MCF 10A (cell line): ENCODE data around the gene LIPK. TPM values are rescaled to one million over a fixed set of nuclear protein-coding genes. Genes with fewer than 3 reads are reported as not detected.

Experiments
- BruUV-seq: library from RNA; stranded (reverse); fragments of 400-500 nt; replicated peaks from 2 replicates; lab custom pipeline; 2021; lab: Mats Ljungman, UMichigan
- CTCF ChIA-PET: fragments of 300-600 bp; sonication (Branson Sonifier 250); formaldehyde crosslinking; extraction: SDS; loops from one replicate; lab custom pipeline; 2021; ENCODE audit warnings: antibody characterized with exemption, inconsistent platforms; lab: Yijun Ruan, JAX
- POLR2A ChIA-PET: fragments of 300-600, 350-650 bp; sonication (Branson Sonifier 250); formaldehyde crosslinking; extraction: SDS; loops from one replicate; lab custom pipeline; 2020; ENCODE audit warnings: antibody characterized with exemption, inconsistent platforms; lab: Yijun Ruan, JAX
- DNase-seq: peaks from one replicate; pipeline ENCODE4 v3.0.0-alpha.2; 2018; ENCODE audit not compliant: unreplicated experiment
- H3K27ac Mint-ChIP-seq: one replicate; pipeline ENCODE4 v1.8.0; 2022; ENCODE audit warnings: mild to moderate bottlenecking, low read depth, mixed read lengths; ENCODE audit not compliant: unreplicated experiment
- H3K27me3 Mint-ChIP-seq: one replicate; pipeline ENCODE4 v1.8.0; 2022; ENCODE audit warnings: mixed read lengths; ENCODE audit not compliant: insufficient read depth, unreplicated experiment
- H3K36me3 Mint-ChIP-seq: one replicate; pipeline ENCODE4 v1.8.0; 2022; ENCODE audit warnings: mild to moderate bottlenecking, moderate library complexity, mixed read lengths; ENCODE audit not compliant: insufficient read depth, unreplicated experiment
- H3K4me1 Mint-ChIP-seq: one replicate; pipeline ENCODE4 v1.8.0; 2022; ENCODE audit warnings: mixed read lengths; ENCODE audit not compliant: insufficient read depth, unreplicated experiment
- H3K4me3 Mint-ChIP-seq: one replicate; pipeline ENCODE4 v1.8.0; 2022; ENCODE audit warnings: mild to moderate bottlenecking, moderate library complexity, mixed read lengths; ENCODE audit not compliant: unreplicated experiment
- H3K9me3 Mint-ChIP-seq: one replicate; pipeline ENCODE4 v1.8.0; 2022; ENCODE audit warnings: mixed read lengths; ENCODE audit not compliant: unreplicated experiment
- CTCF ChIP-seq: fragments of 200-600 bp; IDR thresholded peaks from one replicate; pipeline ENCODE4 v1.8.0; 2022; ENCODE audit warnings: antibody characterized with exemption, mild to moderate bottlenecking; ENCODE audit not compliant: unreplicated experiment
- intact Hi-C: fragments of 100-400 bp; cut with micrococcal nuclease; formaldehyde crosslinking; loops from 2 replicates; pipeline ENCODE4 v1.14.1; 2022
- total RNA-seq: library from RNA; stranded (reverse); gene quantifications from 2 replicates; pipeline ENCODE4 v1.2.3, GENCODE V29; 2022

LIPK gene
- total RNA-seq, 1 experiment from 2014 or later: not detected

DNA sequence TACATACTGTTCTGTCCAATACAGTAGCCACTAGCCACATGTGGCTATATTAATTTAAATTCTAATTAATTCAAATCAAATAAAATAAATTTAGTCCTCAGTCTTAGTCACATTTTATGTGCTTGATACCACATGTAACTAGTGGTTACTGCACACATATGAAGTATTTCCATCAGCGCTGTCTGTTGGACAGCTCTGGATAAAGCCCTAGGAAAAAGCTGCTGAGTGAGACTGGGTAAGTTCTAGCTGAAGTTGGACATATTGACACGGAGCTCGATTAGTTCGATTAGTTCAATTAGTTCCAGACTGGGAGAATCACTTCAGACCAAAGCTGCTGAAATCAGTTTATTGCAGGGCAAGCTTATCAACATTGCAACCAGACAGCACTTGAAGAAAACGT lies 81.4 kb downstream of the LIPK start:
- BruUV-seq: no TSS peak
- ChIA-PET CTCF (interaction anchor here (0.6 to 1.4 kb wide), 3 partner anchors 10 to 97 kb away, joined by 3 read pairs; no protein-coding TSS in a partner anchor), POLR2A (no interaction called here)
- Mint-ChIP-seq H3K36me3 (no peaks in the 10 kb centered on the region), H3K9me3 (no peaks in the 10 kb centered on the region), H3K27me3 (no peaks in the 10 kb centered on the region), H3K27ac (no peak overlapping the region), H3K4me1 (peaks cover 6% of the 10 kb centered on the region), H3K4me3 (no peak overlapping the region)
- DNase-seq: no peak
- intact Hi-C loops: no loop called here
- TF ChIP-seq CTCF: no peak

DNA sequence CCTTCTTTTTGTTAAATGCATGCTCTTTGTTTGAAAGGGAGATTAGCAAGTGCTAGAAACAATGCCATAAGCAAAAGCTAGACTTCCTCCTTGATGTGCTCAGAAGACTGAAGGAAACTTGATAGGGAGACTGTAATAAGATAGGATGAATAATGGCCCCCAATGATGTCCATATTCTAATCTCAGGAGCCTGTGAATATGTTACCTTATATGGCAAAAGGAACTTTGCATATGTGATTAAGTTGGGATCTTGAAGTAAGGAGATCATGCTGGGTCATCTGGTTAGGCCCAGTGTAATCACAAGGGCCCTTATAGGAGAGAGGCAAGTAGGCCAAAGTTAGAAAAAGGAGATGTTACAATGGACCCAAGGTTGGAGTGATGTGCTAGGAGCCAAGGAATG lies 82.9 kb downstream of the LIPK start:
- intact Hi-C loops: no loop called here
- no TSS peak for BruUV-seq
- H3K27ac Mint-ChIP-seq: no peak overlapping the region
- no peaks in the 10 kb centered on the region for H3K27me3 Mint-ChIP-seq
- H3K4me1 Mint-ChIP-seq: peaks cover 11% of the 10 kb centered on the region
- ChIA-PET POLR2A (interaction anchor here (0.6 to 1.2 kb wide), 3 partner anchors 11 to 232 kb away, joined by 3 read pairs; no protein-coding TSS in a partner anchor), CTCF (interaction anchor here (0.7 to 1.4 kb wide), 3 partner anchors 20 to 224 kb away, joined by 3 to 4 read pairs (median 4); no protein-coding TSS in a partner anchor)
- TF ChIP-seq CTCF: no peak
- no peak for DNase-seq
- H3K36me3 Mint-ChIP-seq: no peaks in the 10 kb centered on the region
- H3K9me3 Mint-ChIP-seq: no peaks in the 10 kb centered on the region
- no peak overlapping the region for H3K4me3 Mint-ChIP-seq

- Mint-ChIP-seq H3K36me3 (no peaks in the 10 kb centered on the region), H3K9me3 (no peaks in the 10 kb centered on the region), H3K27me3 (no peaks in the 10 kb centered on the region), H3K4me1 (peaks cover 11% of the 10 kb centered on the region), H3K4me3 (no peak overlapping the region), H3K27ac (no peak overlapping the region)
- TF ChIP-seq CTCF: peak; percentile 36
- intact Hi-C loops: loop anchor here (5.0 to 10.0 kb wide), 2 partner anchors 57 to 105 kb away; no protein-coding TSS in a partner anchor
- peak; percentile 52 for DNase-seq
- POLR2A ChIA-PET: interaction anchor here (0.6 to 1.3 kb wide), 5 partner anchors 30 to 382 kb away, joined by 3 to 4 read pairs (median 3); no protein-coding TSS in a partner anchor
- no TSS peak for BruUV-seq
- CTCF ChIA-PET: interaction anchor here (0.6 to 2.0 kb wide), 8 partner anchors 9 to 400 kb away, joined by 3 to 7 read pairs (median 3); partner anchors contain the start of gene RNLS
Observed at GRCh38 chr10:88791924-88792323, 85.9 kb downstream of the LIPK start.

DNA sequence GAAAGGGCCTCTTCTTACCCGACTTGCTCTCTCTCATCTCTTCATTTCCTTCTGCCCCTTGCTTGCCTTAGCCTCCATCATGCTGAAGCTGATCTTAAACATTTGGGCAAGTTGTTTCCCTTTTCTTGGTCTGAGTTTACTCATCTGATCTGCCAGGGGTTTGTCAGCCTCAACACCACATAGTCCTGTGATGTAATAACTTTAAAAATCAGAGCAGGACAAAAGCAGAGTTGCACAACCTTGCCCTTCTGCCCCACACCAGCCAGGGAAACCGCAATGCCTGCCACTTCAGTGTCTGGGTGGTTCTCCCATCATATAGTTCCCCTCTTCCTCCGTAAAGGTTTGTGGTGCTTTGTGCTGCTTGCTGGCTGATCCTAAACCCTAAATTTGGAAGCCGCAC lies 86.6 kb downstream of the LIPK start:
- H3K27ac Mint-ChIP-seq: peak overlapping the region; percentile 50
- H3K4me3 Mint-ChIP-seq: no peak overlapping the region
- TF ChIP-seq CTCF: no peak
- BruUV-seq: no TSS peak
- peak; percentile 86 for DNase-seq
- POLR2A ChIA-PET: interaction anchor here (0.6 to 1.3 kb wide), 4 partner anchors 13 to 383 kb away, joined by 3 to 4 read pairs (median 4); no protein-coding TSS in a partner anchor
- intact Hi-C loops: loop anchor here (5.0 to 10.0 kb wide), 2 partner anchors 58 to 105 kb away; no protein-coding TSS in a partner anchor
- H3K36me3 Mint-ChIP-seq: no peaks in the 10 kb centered on the region
- H3K9me3 Mint-ChIP-seq: no peaks in the 10 kb centered on the region
- no peaks in the 10 kb centered on the region for H3K27me3 Mint-ChIP-seq
- CTCF ChIA-PET: interaction anchor here (0.6 to 2.0 kb wide), 5 partner anchors 9 to 210 kb away, joined by 3 to 7 read pairs (median 3); partner anchors contain the start of gene RNLS
- peaks cover 11% of the 10 kb centered on the region for H3K4me1 Mint-ChIP-seq
